ENCODE data around the gene BLACAT1.
"Not testable (repeated sequence)": the region's sequence is repeated elsewhere in the genome, so short reads cannot be mapped to it uniquely, and the experiment has no call there.

Gene BLACAT1

GRCh38 chr1:205417870-205418635 is 37.8 kb downstream of the BLACAT1 start:
- DNase-seq (ENCODE audit: low read depth in 3 of 3) = no peak

GRCh38 chr1:205416322-205416721 is 39.5 kb downstream of the BLACAT1 start:
- no peak for DNase-seq (ENCODE audit: low read depth in 3 of 3)

GRCh38 chr1:205410581-205411298 is 45.1 kb downstream of the BLACAT1 start:
- DNase-seq (ENCODE audit: low read depth in 3 of 3) = no peak

- DNase-seq (ENCODE audit: low read depth in 3 of 3) = no peak
Observed at GRCh38 chr1:205407970-205408369, 47.9 kb downstream of the BLACAT1 start.

- not testable (repeated sequence) for DNase-seq (ENCODE audit: low read depth in 3 of 3)
Observed at GRCh38 chr1:205406252-205406651, 49.6 kb downstream of the BLACAT1 start.

Data from stimulated activated CD4-positive, alpha-beta T cell treated with anti-CD3 and anti-CD28 coated beads, TNF-alpha, amount 100 ng/mL, for 48 hours (primary cell).